GM19240 (cell line): ENCODE data around the gene IVL.

ENCODE experiments used
- DNase-seq: peaks from one replicate; pipeline ENCODE4 v3.0.0; 2011; ENCODE audit warnings: low spot score; ENCODE audit not compliant: insufficient read length

Gene IVL, protein sequence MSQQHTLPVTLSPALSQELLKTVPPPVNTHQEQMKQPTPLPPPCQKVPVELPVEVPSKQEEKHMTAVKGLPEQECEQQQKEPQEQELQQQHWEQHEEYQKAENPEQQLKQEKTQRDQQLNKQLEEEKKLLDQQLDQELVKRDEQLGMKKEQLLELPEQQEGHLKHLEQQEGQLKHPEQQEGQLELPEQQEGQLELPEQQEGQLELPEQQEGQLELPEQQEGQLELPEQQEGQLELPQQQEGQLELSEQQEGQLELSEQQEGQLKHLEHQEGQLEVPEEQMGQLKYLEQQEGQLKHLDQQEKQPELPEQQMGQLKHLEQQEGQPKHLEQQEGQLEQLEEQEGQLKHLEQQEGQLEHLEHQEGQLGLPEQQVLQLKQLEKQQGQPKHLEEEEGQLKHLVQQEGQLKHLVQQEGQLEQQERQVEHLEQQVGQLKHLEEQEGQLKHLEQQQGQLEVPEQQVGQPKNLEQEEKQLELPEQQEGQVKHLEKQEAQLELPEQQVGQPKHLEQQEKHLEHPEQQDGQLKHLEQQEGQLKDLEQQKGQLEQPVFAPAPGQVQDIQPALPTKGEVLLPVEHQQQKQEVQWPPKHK

DNA sequence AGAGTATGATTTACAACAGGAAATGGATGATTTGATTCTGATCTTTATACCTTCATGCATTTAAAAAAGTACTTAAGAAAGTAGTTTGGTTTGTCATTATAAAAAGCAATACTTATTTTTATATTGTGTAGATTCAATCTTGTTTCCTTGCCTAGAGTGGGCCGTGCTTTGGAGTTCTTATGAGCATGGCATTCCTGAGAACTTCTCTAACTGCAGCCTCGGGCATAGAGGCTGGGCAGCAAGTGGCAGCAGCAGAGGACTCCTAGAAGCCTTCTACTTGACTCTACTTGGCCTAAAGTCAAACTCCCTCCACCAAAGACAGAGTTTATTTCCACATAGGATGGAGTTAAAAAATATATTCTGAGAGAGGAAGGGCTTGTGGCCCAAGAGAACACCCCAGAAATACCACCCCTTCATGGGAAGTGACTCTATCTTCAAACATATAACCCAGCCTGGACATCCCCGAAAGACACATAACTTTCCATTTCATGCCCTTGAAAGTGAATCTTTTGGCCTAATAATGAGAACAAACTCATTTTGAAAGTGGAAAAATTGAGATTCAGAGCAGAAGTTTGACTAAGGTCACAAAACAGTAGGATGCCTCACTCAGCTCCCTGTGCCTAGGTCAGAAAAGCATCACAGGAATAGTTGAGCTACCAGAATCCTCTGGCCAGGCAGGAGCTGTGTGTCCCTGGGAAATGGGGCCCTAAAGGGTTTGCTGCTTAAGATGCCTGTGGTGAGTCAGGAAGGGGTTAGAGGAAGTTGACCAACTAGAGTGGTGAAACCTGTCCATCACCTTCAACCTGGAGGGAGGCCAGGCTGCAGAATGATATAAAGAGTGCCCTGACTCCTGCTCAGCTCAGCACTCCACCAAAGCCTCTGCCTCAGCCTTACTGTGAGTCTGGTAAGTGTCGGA lies at the start of gene IVL:
IVL (plus strand) TSS at position 861 of the 916 bp plus-strand sequence. CDS start 1,252 bp downstream, outside the sequence.
- DNase-seq: no peak

DNA sequence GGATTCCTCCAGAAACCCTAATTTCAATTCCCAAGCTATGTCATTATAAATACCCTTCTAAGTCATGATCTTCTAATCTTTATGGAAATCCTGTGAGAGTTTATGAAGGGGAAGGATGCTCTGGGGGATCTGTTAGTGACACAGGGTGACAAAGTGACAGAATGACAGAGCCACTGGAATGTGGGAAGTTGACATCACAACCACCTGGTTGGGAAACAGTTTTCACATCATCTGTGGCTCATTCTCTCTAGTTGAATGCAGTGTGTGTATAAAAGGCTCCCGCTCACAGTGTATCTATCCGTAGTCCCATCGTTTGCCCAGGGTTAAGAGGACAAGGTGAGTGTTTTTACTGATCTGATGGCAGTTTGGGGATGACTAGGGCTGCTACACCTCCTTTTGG lies 48.6 kb upstream of the IVL start, which contains the start of gene LCE7A:
LCE7A (plus strand) TSS at position 301 of the 400 bp plus-strand sequence. CDS start 702 bp downstream, outside the sequence.
- no peak for DNase-seq

DNA sequence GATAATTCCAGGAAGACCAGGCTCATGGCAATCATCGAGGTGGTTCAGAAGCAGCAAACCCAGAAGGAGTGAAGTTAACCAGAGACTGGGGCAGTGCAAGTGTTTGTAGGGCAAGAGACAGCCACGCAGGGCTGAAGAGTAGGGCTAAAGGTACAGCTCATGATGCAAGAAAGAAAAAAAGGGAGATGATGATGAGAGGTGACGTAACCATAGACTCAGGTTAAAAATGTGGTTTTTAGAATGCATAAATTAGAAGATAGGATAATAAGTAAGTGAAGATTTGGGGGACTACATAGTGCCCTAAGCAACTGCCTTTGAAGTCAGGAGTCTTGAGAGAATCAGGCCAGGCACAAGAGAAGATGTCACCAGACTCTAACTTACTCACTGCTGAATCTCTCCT lies 48.2 kb upstream of the IVL start:
- no peak for DNase-seq

DNA sequence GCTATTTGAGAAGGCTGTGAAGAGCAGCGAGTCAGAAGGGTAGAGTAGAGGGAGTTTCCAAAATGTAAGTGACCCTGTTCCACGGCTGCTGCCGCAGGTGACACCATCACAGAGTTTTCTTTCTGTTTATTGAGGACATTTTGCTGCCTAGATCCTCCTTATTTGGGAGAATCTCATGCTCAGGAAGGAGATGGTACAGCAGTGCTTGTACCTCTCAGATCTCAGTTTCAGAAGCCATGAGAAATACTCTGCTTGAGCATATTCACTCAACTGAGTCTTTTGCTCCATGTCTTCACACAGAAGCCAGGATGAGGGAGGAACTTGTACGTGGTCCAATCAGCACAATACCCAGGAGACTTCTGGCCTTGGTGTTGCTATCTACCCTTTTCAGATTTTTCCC lies 47.0 kb upstream of the IVL start:
- no peak for DNase-seq

DNA sequence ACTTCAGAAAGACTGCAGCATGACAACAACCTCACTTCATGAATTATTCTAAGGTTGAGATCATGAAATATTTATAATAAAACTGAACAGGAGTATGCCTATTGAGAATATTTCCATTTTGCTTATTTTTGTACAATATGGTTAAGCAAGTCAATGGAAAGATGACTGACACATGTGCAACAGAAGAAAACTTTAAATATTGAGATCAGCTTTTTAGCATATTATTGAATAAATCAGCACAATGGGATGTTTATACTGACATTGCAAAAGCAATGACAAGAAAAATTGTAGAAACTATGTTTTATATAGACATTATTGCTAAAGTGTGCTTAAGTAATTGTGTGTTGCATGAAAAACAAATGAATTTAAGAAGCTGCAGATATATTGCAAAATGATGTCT lies 43.9 kb upstream of the IVL start:
- no peak for DNase-seq

DNA sequence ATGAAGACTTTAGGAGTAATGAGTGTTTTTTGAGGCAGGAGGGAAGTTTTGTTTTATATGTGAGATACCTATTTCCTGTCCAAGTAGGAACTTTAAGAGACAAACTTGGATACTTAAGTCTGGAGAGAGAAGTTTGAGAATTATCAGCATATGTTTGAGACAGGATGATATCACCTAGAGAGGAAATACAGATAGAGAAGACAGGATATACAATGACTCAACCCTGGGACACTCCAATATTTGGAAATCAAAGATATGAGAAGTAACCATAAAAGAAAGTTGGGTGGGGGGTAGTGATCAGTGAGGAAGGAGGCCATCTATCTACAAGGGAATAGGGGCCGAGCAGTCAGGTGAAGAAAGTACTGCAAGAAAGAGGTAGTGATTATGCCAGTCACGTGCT lies 42.0 kb upstream of the IVL start:
- DNase-seq: no peak

DNA sequence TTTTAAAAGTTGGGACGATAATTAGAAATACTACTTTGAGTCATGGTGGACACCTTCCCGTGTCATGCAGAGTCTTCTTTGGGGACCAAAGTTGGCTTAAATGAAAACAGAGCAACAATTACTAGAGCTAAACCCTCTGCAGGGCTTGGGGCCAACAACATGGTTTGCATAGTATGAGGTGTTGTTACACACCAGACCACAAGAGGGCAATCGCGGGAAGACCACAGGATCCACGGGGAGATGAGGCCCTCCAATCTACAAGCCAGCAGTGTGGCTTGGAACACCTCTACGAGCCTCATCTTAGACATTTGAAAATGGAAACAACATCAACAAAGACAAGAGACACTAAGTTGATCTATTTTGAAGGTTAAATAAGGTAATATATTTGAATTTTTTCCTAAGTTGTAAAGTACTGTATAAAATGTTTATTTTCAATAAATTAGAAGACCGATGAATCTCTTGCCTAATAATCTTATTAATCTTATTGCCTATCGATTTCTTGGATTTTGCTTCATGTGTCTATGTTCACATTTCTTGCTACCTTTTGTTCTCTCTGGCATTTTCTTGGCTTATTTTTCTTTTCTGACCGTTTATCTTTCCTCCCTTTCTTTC lies 38.4 kb upstream of the IVL start:
- DNase-seq: peak; percentile 40

DNA sequence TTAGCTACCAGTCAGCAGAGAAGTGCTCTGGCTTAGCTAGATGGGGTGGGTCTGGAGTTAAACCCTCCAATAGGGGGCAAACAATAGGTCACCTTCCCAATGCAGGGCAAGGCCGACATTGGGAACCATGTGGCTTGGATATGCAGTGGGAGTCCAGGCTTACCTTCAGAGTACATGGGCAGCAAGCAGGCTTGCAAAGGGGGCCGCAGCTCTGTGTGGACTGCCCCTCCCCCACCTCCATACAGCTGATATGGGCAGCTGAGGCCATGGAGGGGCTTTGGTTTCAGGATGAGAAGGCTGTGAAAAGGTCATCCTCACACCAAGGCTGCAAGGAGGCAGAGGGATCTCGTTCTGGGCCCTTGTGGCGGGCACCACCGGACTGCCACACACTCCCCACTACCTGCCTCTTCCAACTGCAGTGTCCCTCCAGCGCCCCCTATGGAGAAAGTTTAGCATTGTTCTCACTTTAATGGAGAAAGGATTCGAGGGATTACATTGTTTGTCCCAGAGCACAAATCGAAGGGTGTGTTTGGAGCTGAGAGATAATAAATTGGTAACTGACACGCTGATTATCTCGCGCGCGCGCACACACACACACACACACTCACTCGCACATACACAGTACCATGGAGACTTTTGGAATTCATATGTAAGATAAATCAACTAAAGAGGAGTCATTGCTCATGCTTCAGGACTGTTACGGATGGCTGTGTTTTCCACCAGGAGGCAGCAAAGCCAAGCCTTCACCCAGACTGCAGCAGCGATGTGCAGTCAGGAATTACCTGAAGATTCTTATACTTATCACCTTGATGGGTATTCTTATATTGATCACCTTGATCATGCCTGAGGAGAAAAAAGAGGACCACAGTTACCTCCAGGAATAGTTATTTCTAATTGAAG lies 37.3 kb upstream of the IVL start:
- DNase-seq: no peak

DNA sequence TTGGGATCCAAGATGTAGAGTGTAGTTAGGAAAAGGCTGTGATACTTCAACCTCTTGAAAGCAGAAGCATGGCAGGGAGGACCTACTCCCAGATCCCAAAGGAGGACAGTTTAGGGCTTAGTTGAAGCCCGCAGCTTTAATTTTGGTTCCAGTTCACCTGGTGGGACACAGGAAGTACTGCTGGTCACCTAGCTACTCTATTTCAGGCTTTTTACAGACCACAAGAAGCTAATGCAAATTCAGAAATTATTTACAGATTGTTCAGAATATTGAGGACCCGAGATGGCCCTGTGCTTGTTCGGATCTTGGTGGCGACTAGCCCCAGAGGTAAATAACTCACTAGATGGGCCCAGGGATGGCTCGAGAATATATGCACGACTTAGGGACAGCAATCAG lies 36.6 kb upstream of the IVL start:
- DNase-seq: no peak

DNA sequence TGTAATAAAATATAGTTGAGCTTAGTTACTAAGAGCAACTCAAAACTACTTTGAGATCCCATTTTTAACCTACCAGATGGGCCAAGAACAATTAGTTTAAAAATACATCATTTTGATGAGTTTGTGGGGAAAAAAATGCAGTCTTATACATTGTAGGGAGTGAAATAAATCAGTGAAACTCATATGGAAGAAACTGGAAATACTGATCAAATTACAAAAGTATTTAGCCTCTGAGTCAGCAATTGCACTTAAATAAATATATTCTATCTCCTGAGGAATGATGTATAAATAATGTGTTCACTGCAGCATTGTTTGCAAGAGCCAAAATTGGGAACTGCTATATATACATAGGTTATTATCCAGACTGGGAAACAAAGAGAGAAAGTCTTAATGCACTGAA lies 34.9 kb upstream of the IVL start:
- DNase-seq: no peak

DNA sequence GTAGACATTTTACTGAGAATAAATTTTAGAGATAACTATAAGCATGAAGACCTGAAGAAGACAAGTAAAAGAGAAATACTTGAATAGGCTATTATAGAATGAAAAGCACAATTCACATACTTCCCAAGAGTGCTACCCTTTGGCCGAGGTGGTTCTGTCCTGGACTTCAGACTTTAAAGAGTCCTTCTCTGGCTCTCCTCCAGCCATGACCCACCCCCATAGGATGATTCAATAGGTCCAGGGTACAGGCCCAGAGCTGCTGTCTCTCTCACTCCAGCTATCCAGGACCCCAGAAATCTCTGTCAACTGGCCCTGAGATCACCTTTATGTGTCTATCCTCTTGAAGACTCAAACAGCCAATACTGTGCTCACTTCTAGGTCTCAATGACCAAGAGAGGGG lies 31.5 kb upstream of the IVL start:
- no peak for DNase-seq

DNA sequence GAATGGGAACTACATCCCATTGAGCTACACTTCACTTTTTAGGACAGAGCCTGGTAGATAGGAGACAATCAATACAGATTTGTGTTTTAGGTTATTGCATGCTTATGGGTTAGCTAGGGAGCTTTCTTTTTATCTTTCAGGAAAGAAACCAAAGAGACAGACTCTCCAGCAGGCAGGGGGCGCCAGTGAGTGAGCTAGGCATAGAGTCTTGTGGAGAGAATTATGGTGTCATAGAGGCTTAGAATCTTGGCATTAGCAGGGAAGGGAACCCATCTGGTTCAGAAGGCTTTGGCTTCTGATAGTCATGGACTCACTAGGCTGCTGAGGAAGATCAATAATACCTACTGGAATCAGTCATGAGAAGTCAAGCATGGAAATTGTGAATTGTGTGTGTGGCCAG lies 30.3 kb upstream of the IVL start, which contains the start of gene SMCP:
SMCP (plus strand) TSS at position 281 of the 400 bp plus-strand sequence. CDS start 6,101 bp downstream, outside the sequence.
- DNase-seq: no peak

DNA sequence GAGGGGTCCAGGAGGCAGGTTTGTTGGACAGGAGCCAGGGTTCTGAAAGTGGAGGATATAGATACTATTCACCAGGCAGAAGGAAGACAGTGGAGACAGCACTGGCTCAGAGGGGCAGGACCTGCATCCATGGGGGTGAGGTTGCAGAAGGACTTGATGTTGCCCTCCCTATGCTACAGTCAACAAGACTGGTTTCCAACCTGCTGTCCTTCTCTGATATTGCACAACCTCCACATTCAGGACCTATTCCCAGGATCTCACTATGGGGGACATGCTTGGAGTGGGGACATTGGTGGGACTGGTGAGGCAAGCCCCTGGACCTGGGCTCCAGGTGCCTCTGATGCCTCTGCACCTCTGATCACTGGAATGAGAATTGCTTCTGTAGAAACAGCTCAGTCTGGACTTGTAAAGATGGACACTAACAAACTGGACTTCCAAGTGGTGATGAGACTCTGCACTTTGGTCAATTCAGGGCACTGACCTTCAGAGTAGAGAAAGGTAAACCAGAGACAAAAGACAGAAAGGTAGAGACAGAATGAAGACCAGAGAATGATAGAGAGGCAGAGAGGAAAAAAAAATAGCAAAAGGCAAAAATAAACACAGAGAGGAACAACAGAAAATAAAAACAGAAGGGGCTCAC lies 28.7 kb upstream of the IVL start:
- no peak for DNase-seq

DNA sequence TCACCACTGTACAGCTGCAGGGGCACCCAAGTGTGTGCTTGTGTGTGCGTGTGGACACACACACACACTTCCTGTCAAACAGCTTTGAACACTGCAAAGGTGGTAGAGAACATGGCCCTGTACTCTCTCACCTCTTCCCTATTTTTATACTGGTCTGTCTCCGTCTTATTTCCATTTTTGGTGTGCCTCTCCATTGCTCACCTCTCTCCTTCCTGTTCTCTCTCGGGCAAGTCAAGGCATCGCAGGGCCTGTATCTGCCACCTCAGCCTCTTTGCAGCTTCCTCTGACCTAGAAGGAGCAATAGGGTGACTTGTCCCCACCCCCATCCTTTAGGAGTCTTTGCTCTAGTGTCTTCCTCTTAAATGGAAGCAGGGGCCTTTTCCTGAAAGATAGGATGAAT lies 28.0 kb upstream of the IVL start:
- DNase-seq: no peak

DNA sequence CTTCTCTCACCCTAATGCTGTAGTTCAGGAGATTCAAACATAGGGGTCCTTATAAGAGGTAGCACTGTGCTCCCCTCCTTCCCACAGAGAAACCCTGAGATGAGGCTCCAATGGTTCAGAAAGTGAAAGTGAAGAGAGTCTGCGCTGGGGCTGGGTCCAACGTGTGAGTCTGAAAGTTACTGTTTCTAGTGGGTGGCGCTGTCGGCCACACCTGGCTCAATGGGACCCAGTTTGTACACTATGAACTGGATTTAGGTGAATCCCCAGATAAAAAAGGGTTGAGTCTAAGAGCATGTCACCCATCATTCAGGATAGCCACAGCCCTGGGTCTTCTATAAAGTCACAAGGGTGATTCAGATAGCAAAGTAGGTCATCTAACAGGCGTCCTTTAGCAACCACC lies 27.4 kb upstream of the IVL start:
- no peak for DNase-seq

DNA sequence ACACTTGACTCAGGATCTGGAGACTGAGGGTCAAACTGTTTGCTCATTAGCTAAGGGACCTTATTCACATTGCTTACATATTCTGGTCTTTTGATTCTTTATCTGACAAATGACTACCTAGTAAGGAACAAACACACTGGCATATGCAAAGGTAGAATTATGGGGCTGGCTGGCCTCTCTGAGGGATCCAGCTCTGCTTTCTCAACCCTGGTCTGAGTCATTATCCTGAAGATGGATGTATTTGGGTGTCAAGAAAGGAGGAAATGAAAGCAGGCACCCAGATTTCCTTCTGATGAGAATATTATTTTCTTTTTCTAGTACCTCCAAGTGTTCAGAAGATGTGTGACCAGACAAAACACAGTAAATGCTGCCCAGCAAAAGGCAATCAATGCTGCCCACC lies 24.3 kb upstream of the IVL start:
- no peak for DNase-seq

DNA sequence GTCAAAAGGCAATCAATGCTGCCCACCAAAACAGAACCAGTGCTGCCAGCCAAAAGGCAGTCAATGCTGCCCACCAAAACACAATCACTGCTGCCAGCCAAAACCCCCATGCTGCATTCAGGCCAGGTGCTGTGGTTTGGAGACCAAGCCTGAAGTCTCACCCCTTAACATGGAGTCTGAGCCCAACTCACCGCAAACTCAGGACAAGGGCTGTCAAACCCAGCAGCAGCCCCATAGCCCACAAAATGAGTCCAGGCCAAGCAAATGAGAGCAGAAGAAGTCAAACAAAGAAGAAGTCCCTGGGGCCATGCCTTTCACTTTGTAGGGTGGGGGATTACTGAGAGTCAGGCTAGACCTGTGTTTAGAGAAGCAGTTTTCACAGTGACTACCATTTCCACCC lies 23.8 kb upstream of the IVL start:
- DNase-seq: no peak

DNA sequence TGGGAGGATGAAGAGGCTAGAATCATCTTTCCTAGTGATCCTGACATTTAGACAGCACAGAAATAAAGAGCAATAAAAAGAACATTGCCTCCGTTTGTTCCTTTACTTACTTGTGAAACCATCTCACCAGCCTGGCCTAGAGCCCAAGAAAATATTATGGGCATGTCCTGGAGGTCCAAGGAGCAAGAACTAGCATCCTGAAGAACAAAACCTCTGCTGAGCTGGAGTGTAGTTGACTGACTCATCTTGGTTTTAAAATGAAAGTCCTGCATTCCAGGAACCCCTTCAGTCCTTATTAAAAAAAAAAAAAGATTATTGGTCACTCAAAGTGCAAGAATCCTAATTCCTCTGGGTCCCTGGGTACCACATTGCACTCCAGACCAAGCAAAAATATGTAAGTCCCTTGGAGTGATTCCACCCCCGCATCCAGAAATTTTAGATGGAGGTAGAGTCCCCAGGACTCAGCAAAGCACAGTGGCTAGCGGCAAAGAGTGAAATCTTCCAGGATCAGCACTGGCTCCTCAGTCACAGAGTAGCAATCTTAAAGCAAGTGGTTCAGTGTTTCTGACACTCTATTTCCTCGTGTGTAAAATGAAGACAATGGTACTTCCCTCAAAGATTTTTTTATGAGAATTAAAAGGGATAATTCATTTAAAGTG lies 23.3 kb upstream of the IVL start:
- DNase-seq: no peak

DNA sequence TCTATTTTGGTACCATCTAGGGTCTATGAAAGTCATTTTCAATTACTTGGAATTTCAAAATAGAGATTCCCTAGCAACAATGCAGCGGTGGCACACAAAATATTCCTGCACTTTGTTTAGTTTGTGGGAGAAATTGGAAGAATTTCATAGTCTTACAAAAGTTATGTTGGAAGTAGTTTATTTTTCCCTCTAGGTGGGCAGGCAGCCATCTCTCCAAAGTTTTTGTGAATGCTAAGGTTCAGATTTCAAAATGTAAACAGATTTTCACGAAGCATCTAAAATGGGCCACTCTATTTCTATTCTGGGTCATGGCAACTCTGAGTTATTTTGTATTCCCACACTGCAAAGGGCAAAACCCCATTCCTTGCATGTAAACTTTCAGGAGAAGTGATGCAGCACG lies 22.3 kb upstream of the IVL start:
- no peak for DNase-seq
